GM12864 (cell line): Measurements from ENCODE around the gene ADAM10.

Experiments
- DNase-seq: peaks from one replicate; pipeline ENCODE4 v3.0.0-alpha.2; 2011; ENCODE audit warnings: low read depth
- H3K4me3 ChIP-seq: 2 replicates; pipeline ENCODE4 v1.5.1; 2011; ENCODE audit warnings: mild to moderate bottlenecking, low read depth, low read length, control low read depth
- CTCF ChIP-seq: IDR thresholded peaks from 2 replicates; pipeline ENCODE4 v1.5.1; 2011; ENCODE audit warnings: low read depth, mild to moderate bottlenecking, moderate library complexity, low read length, control low read depth, inconsistent platforms; ENCODE audit errors: missing control alignments

The ADAM10 gene

GRCh38 chr15:58738046-58738707 is 11.3 kb downstream of the ADAM10 start:
- no peak for TF ChIP-seq CTCF
- DNase-seq, result no peak
- no peak overlapping the region for H3K4me3 ChIP-seq

- H3K4me3 ChIP-seq, result no peak overlapping the region
- TF ChIP-seq CTCF, result no peak
- DNase-seq, result no peak
Measured at GRCh38 chr15:58737298-58737697, 12.2 kb downstream of the ADAM10 start.

DNA sequence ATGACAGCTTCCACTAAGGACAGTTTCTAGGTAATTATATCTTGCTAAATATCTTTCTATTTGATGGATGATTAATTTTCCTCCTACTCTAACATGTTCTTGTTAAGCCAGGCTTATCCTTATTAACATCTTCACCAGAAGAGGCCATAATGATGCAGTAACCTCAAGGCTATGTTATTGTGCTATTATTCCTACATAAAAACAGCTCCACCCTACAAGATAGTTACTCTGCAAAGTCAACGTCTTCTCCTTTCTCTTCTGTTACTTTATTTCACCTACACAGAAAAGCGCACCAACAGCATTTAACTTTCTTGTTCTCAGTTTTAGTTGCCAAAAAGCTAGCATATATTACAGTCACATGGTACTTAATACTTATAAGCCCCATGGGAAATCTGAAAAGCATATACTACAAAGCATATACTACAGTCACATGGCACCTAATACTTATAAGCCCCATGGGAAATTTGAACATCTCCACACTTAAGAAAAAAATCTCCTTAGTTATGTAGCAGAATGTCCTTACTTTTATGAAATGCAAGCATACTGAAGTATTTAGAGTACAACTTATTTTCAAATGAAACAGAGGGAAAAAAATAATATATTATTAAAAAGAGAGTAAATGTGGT is 13.4 kb downstream of the ADAM10 start:
- no peak for DNase-seq
- TF ChIP-seq CTCF, result no peak
- H3K4me3 ChIP-seq, result no peak overlapping the region

GRCh38 chr15:58734859-58735258 is 14.6 kb downstream of the ADAM10 start:
- no peak for TF ChIP-seq CTCF
- no peak for DNase-seq
- no peak overlapping the region for H3K4me3 ChIP-seq

DNA sequence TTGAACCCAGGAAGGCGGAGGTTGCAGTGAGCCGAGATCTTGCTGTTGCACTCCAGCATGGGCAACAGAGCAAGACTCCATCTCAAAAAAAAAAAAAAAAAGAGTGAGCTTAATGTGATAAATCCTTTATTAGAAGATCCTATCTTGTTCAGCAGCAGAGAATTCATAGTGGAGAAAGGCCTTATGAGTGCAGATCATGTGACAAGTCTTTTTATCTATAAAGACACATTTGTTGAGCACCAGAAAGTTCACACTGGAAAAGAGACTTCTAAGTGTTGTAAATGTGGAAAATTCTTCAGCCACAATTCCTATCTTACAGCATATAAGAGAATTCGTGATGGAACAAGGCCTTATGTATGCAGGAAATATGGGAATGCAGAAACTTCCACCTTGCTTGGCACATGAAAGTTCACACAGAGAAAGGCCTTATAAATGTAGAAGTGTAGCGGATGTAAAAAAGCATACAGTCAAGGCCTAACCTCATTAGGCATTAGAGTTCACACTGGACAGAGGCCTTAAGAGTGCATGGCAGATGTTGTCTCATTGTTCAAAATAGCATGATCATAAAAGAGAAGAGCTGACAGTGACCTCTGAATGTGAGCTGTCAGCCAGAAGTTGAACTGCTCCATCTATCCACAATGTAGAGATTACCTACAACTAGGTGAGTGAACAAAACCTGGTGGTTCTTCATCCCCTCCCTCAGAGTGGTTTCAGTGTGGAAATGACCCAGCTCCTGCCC is 16.7 kb downstream of the ADAM10 start:
- TF ChIP-seq CTCF, result no peak
- DNase-seq, result no peak
- no peak overlapping the region for H3K4me3 ChIP-seq

DNA sequence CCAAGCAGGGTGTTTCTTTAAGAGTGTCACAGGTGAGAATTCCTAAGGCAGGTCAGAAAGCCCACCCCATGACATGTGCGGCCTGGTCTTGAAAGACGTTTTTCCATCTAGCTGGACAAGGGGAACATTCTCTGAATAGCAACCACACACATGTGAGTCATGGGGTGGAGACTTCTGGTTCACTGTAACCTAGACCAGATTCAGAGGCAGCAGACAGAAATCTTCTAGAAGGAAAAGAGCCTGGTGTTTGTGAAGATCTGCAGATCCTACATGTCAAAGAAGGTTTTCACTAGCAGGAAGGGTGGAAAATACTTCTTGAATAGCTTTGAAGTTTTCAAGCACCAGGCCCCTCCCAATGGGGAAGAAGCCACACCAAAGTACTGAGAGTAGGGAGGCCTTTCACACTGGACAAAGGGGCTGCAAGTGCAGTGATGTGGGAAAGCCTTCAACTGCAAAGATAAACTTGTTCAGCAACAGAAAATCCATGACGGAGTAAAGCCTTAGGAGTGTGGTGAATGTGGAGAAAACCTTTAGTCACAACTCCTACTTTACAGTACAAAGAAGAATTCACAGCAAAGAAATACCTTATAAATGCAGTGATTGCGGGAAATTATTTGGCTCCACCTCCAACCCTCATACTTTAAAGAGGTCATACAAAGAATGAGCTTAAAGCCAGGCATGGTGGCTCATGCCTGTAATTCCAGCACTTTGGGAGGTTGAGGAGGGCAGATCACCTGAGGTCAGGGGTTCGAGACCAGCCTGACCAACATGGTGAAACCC is 17.6 kb downstream of the ADAM10 start:
- no peak for DNase-seq
- H3K4me3 ChIP-seq, result no peak overlapping the region
- TF ChIP-seq CTCF, result no peak
